Fibroblast of villous mesenchyme (primary cell): ENCODE measurements around the gene SOX6. TPM values are rescaled to one million over a fixed set of nuclear protein-coding genes. Genes with fewer than 3 reads are reported as not detected.

Experiments
- DNase-seq: peaks from one replicate; pipeline ENCODE4 v3.0.0-alpha.2; 2010; ENCODE audit warnings: low read depth
- H3K4me3 ChIP-seq: 2 replicates; pipeline ENCODE4 v1.5.1; 2011; ENCODE audit warnings: low read depth, mild to moderate bottlenecking, low read length
- total RNA-seq: library from RNA; depleted of rRNA; stranded (reverse); fragments of >200 nt; gene quantifications from 2 replicates; pipeline ENCODE4 v1.2.3, GENCODE V29; 2012
- TF ChIP-seq, protein P1 (sequence below): IDR thresholded peaks from 2 replicates; pipeline ENCODE4 v1.5.1; 2012; ENCODE audit warnings: low read depth, mild to moderate bottlenecking, low read length; ENCODE audit not compliant: insufficient read depth

Gene SOX6
- total RNA-seq, 1 donor = 22.0 TPM

DNA sequence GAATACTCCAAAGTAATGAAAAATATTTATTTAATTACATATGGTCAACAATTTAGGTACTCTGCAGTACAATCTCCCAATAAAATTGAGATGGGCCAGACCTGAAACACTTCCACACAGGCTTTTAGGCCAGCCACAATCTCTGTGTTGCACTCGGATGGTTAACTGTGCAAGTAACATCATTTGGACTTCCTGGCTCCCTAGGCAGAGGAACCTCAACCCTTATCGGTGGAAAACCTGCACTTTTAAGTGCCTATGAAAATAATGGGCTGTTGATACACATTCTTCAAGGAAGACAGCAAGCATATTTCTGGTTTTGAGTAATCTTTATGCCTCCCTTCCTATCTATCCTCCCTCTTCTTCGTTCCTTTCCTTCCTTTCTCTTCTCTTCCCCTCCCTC, 343.1 kb downstream of the SOX6 start:
- DNase-seq = no peak
- TF ChIP-seq, protein P1, sequence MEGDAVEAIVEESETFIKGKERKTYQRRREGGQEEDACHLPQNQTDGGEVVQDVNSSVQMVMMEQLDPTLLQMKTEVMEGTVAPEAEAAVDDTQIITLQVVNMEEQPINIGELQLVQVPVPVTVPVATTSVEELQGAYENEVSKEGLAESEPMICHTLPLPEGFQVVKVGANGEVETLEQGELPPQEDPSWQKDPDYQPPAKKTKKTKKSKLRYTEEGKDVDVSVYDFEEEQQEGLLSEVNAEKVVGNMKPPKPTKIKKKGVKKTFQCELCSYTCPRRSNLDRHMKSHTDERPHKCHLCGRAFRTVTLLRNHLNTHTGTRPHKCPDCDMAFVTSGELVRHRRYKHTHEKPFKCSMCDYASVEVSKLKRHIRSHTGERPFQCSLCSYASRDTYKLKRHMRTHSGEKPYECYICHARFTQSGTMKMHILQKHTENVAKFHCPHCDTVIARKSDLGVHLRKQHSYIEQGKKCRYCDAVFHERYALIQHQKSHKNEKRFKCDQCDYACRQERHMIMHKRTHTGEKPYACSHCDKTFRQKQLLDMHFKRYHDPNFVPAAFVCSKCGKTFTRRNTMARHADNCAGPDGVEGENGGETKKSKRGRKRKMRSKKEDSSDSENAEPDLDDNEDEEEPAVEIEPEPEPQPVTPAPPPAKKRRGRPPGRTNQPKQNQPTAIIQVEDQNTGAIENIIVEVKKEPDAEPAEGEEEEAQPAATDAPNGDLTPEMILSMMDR = no peak
- no peak overlapping the region for H3K4me3 ChIP-seq

DNA sequence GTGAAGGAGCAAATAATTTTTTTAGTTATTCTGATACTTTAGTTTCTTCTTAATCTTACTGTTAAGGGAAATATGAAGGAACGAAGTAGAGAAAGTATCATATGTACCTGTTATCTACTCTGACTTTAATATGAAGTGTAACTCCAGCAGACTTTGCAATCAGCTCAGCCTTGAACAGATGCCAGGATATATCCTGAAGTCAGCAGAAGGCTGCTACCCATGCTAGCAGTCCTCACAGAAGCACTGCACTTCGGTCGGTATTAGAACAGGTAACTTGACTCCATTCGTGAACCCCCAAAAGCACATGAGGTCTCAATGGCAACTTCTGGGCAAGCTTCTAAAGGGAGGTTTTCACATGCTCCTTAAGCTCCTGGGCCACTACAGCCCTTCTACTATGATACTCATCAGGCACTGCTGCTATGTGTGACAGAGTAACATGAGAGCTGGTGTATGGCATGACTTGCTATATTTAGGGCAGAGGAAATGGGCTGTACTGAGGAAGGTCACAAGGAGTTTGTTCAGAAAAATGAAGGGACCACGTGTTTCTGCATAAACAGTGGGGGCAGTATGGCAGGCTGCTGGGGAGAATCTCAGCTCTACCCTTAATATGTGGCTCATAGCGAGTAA, 344.1 kb downstream of the SOX6 start:
- TF ChIP-seq, protein P1 = no peak
- DNase-seq = no peak
- no peak overlapping the region for H3K4me3 ChIP-seq

DNA sequence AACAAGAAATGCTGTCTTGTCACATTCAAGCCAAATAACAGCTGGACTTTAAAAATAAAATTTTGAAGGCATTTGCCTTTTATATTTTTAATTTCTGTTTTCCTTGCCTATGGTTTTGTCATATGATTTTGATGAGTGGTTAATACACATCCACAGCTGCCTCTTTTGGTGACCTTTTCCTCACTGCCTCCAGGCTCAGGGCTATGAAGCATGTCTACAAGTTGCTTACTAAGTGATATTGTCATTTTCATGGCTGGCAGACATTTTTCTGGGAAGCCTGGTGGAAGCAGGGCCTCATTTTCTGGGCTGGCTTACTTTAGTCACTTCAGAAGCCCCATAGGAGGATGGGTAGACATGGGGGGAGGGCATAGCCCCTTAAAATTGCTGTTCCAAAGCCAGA, 344.9 kb downstream of the SOX6 start:
- no peak for DNase-seq
- H3K4me3 ChIP-seq = no peak overlapping the region
- TF ChIP-seq, protein P1 = no peak

DNA sequence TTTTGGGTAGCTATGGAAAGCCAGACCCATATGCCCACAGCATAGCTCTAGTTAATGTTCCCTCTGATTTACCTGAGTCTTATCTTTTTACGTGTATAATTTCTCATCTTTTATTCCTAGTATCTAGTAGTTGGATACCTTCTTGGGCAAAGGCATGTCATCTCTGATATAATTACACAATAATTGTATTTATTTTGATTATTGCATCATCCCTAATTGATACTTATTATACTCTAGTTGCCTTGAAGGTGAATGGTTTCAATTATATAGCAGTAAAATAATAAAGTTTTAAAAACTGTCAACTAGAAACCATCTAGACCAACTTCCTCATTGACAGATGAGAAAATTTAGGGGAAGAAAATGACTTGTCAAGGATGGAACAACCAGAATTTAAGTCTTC, 347.3 kb downstream of the SOX6 start:
- no peak for DNase-seq
- no peak overlapping the region for H3K4me3 ChIP-seq
- TF ChIP-seq, protein P1 = no peak

DNA sequence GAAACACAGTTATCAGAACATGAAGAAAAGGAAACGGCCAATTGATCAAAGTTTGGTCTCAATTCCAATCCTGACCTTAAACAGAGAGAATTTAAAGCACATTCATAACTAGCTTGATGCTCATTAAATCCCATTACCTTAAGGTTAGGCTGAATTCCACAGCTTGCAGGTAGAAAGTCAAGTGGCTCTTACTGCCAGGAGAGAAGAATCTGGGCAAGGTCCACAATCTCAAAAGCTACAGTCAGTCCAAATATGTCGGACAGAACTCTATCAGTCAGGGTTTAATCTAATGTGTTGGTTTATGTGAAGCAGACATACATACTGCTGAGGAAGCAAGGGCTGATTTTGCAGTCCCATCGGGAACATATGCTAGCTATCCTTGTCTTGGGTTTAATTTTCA, 348.8 kb downstream of the SOX6 start:
- TF ChIP-seq, protein P1 = no peak
- no peak for DNase-seq
- no peak overlapping the region for H3K4me3 ChIP-seq

DNA sequence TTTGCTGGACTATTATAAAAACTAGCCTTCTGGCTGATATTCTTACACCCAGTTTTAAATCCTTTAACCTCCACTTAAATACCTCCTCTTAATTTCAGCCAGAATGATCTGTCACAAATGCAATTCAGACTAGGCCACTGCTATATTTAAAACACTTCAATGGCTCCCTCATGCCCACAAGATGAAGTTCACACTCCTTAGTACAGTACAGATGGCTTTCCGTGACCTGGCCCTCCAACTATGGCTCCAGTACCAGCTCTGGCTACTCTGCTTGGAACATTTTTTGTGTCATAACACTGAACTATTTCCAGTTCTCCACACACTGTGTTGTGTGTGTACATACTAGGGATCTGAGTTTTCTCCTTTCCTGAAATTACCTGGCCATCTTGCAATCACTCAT, 353.4 kb downstream of the SOX6 start:
- no peak overlapping the region for H3K4me3 ChIP-seq
- TF ChIP-seq, protein P1 = no peak
- no peak for DNase-seq

DNA sequence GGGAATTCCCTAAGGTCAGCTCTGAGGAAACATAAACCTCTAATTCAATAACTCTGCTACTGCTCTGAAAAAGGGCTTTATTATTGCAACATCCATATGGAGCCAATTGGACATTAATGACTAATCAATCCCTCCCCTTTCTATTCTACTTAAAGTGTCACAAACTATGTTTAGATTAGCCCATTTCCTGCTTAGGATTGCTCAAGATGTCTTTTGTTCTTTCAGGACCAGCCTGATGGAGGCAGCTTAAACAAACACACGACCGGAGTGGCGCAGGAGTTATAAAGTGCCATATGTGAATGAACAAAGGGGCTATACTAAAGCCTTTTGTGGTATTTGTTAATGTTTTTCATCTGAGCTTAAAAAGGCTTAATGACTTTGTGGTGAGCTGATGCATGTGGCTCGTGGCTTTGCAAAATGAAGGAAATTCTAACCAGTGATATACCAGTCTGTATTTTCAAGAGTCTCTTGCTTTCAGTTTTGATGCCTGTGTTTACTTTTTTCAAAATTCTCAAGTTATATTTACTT, 354.4 kb downstream of the SOX6 start:
- TF ChIP-seq, protein P1 = no peak
- H3K4me3 ChIP-seq = peak overlapping the region; percentile 33
- DNase-seq = peak; percentile 94
